ENCODE measurements around the gene ALDH3A1.

GRCh38 chr17:19719355-19720209 lies 28.5 kb downstream of the ALDH3A1 start:
- no peak for TF ChIP-seq POLR2AphosphoS5 (IDR thresholded peaks at IDR 0.05; ENCODE audit: borderline replicate concordance, low read depth, low read length)
- TF ChIP-seq EZH2 (IDR thresholded peaks at IDR 0.05): no peak
